Kidney capillary endothelial cell (primary cell): ENCODE data around the gene SUPT6H.
A peak's percentile ranks its signal among the peaks of the same experiment; 100 is the strongest.

ENCODE experiments used
- DNase-seq: peaks from one replicate; pipeline ENCODE4 v3.0.0-alpha.2; 2018; ENCODE audit warnings: low spot score

Gene SUPT6H

GRCh38 chr17:28737770-28738679 is 76.0 kb downstream of the SUPT6H start:
- no peak for DNase-seq

GRCh38 chr17:28738680-28739384 is 76.8 kb downstream of the SUPT6H start:
- DNase-seq, result no peak

DNA sequence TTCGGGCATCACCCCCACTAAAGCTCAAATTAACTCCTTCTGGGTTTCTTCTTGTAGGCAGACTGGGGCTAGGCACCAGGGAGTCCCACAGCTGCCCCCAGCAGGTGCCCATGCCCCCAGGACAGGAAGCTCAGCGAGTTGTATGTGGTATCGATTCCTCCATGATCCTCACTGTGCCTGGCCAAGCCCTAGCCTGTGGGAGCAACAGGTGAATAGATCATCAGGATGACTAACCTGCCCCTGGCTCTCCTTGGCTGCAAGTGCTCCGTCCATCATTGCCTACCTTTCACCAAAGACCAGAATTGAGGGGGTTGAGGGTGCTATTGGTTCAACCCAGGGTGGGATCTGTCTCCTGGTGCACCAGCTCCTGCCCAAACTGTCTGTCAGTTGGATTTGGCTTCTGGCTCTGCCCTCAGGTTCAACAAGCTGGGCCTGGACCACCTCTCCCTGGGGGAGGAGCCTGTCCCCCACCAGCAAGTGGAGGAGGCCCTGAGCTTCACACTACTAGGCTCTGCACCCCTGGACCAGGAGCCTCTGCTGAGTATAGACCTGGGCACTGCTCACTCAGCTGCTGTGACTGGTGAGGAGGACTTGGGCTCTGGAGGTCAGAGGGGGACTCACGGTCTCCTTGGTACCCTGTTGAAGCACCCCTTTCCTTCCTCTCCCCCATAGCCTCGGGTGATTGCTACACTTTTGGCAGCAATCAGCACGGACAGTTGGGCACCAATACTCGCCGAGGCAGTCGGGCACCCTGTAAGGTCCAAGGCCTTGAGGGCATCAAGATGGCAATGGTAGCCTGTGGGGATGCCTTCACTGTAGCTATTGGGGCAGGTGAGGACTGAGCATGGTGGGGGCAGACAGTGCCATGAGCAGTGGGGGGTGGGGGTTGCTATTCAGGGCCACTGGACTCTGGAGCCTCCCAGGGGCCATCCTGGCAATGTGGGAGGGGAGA is 78.7 kb downstream of the SUPT6H start:
- no peak for DNase-seq

DNA sequence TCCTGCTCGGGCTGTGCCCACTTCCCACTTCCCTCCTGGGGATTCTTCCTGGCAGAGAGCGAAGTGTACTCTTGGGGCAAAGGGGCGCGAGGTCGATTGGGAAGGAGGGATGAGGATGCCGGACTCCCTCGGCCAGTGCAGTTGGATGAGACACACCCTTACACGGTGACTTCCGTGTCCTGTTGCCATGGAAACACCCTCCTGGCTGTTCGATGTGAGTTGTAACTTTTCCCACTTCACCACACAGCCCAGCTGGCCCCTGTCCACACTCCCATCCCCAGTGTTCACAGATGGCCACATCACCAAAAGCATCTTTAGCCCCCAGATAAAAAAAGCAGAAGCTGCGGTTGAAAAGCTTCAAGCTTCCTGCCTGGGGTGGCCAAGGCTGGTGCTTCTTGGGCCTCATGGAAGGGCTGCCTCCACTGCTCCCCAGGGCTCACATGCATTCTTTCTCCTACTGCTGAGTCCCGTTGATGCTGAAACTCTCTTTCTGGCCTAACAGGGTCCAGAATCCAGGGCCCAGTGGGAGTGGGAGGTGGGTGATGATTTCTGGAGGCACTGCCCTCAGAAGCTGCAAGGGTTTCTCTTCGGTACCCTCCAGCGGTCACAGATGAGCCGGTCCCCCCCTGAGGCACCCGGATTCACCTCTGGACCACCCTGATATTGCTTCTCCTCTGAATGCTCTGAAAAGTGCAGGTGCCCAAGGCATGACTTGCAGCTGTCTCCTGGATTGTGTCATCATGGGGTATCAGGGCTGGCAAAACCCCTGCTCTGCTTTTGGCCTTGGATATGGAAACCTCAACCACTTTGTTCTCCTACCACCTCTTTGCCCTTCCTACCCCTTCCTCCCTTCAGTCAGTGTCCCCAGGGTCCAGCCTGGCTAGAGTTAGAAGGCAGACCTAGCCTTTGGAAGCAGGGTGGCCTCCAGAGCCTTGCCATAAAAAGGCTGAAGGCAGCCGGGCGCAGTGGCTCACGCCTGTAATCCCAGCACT is 79.6 kb downstream of the SUPT6H start:
- DNase-seq, result no peak

DNA sequence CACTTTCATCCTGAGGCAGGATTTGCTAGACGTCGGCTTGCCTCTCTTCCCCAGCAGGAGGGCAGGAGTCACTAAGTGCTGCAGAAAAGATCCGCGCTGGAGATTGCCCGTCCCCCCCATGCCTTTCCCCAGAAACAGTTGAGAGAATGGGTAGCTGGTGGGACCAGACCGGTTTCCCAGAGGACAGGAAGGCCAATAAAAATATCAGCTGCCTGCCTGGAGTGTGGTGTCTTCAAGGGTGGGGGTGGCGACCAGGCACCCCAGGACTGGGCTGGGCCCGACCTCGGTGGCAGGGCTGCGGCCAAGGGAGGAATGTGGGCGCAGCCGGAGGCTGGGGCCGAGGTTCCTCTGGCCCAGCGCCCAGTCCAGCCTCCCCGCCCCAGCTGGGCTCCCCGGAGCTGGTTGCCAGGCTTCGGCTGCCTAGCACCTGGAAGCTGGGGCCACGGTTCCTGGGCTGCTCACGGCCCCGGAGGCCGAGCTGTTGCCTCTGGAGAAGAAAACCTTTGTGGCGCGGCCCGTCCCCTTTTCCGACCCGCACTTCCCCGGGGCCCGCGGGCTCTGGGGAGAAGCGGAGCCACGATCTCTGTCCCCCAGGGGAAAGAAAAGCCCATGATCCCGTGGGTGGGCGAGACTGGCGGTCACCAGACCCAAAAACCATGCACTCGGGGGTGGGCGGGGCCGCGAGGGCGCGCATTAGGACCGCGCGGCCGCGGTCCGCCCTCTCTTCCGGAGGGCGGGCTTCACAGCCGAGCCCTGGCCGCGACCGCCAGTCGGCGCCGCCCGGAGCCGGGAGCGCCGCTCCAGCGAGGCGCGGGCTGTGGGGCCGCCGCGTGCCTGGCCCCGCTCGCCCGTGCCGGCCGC is 81.5 kb downstream of the SUPT6H start, which contains the start of gene TRAF4:
TRAF4 (plus strand) TSS at position 769 of the 861 bp plus-strand sequence. CDS start 102 bp downstream, outside the sequence.
- peak; percentile 80 for DNase-seq

GRCh38 chr17:28744104-28744971 is 82.3 kb downstream of the SUPT6H start:
- DNase-seq, result peak; percentile 62

GRCh38 chr17:28744972-28745785 is 83.2 kb downstream of the SUPT6H start:
- DNase-seq, result no peak

DNA sequence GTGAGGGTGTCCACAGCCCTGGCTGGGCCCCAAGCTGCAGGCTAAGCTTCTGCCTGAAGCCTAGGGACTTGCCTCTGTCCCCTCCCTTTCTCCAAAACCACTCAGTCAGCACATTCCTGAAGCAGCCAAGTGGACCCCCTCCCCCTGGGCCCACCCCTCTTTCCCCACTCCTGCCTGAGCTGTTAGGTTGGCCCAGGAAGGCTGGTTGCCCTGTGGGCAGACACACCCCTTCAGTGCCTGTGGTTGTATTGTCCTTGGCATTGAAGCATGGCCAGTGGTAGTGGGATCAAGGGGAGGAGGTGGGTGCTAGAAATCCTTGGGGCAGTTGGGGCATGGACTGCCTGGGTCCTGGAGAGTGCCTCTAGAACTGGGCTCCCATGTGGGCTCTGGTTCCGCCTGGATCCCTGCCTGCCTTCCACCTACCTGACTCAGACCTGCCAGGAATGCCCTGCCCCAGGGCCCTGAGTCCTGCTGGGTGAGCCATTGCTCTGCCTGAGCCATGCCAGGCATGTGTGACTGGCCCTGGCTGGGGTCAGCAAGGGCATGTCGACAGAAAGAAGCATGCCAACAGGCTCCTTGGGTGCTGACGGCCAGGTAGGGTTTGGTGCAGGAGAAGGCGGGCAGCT is 83.9 kb downstream of the SUPT6H start:
- no peak for DNase-seq

DNA sequence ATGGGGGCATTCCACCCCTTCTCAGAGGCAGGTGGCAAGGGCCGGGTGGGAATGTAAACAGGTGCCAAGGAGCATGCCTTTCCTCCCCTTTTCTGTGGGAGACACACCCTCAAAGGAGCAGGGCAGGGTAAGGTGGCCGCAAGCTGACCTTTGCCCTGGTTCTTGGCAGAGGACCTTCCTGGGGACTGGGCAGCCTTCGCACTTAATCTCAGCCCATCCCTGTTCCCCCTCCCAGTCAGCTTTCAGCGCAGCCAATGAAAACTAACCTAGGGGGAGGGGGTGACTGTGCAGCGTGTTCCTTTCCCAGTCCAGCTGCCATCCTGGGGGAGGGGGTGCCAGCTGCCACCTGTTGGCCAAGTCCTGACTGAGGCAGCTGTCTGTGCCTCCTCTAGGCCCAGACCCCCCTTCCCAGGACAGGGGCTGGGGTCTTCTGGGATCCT is 84.6 kb downstream of the SUPT6H start:
- no peak for DNase-seq

- DNase-seq, result no peak
Observed at GRCh38 chr17:28747051-28747691, 85.2 kb downstream of the SUPT6H start.

- DNase-seq, result no peak
Observed at GRCh38 chr17:28747801-28748750, 86.1 kb downstream of the SUPT6H start.

GRCh38 chr17:28748852-28749515 is 87.0 kb downstream of the SUPT6H start:
- no peak for DNase-seq

- no peak for DNase-seq
Observed at GRCh38 chr17:28749516-28750177, 87.6 kb downstream of the SUPT6H start.
